ENCODE measurements around the gene GNAQ.
A peak's percentile ranks its signal among the peaks of the same experiment; 100 is the strongest.

The GNAQ gene

GRCh38 chr9:77872177-77872576, 159.4 kb downstream of the GNAQ start:
- Histone ChIP-seq H3K4me3 (ENCODE audit: insufficient read depth in 1 of 2, low read depth in 1 of 2, low read length in 2 of 2) (no peak overlapping the region), H4K91ac (ENCODE audit: low read length) (no peak overlapping the region), H3K36me3 (ENCODE audit: control insufficient read depth in 1 of 2, insufficient read depth in 2 of 2, low read depth in 1 of 2, low read length in 2 of 2) (no peaks in the 10 kb centered on the region), H3K9me3 (ENCODE audit: control insufficient read depth, low read length) (no peaks in the 10 kb centered on the region), H2BK12ac (ENCODE audit: low read length in 2 of 2) (no peak overlapping the region), H3K9ac (ENCODE audit: low read length) (no peak overlapping the region), H3K23ac (ENCODE audit: low read length in 2 of 2) (no peak overlapping the region), H3K79me1 (replicated peaks; ENCODE audit: low read length, poor library complexity, severe bottlenecking) (peaks cover 26% of the 10 kb centered on the region), H3K14ac (ENCODE audit: low read length in 2 of 2) (no peak overlapping the region), H2BK5ac (ENCODE audit: low read depth, low read length, poor library complexity, severe bottlenecking) (no peak overlapping the region), H2AK5ac (ENCODE audit: low read length, severe bottlenecking) (no peak overlapping the region), H3K18ac (ENCODE audit: low read depth in 1 of 2, low read length in 2 of 2) (no peak overlapping the region), H3K27ac (ENCODE audit: low read length, poor library complexity, severe bottlenecking) (no peak overlapping the region), H3K27me3 (ENCODE audit: control insufficient read depth in 1 of 2, insufficient read depth in 1 of 2, low read length in 2 of 2) (no peaks in the 10 kb centered on the region), H3K4ac (ENCODE audit: low read depth in 1 of 2, low read length in 2 of 2) (no peak overlapping the region), H2AFZ (ENCODE audit: low read depth, low read length) (no peak overlapping the region), H4K8ac (ENCODE audit: low read length) (no peak overlapping the region), H2BK15ac (ENCODE audit: low read depth, poor library complexity, severe bottlenecking) (no peak overlapping the region), H2BK120ac (ENCODE audit: low read depth, low read length) (no peak overlapping the region), H3K4me1 (ENCODE audit: control insufficient read depth, insufficient read depth, low read depth, low read length) (no peaks in the 10 kb centered on the region), H3K4me2 (ENCODE audit: low read length, poor library complexity, severe bottlenecking) (no peak overlapping the region)
- no peak for DNase-seq

GRCh38 chr9:77871483-77871882, 160.1 kb downstream of the GNAQ start:
- no peak overlapping the region for H3K27ac ChIP-seq (ENCODE audit: low read length, poor library complexity, severe bottlenecking)
- H3K9ac ChIP-seq (ENCODE audit: low read length) = no peak overlapping the region
- no peak overlapping the region for H2AK5ac ChIP-seq (ENCODE audit: low read length, severe bottlenecking)
- no peak overlapping the region for H4K8ac ChIP-seq (ENCODE audit: low read length)
- no peak overlapping the region for H4K91ac ChIP-seq (ENCODE audit: low read length)
- no CpG with 5 or more reads among the region's 1 CpG for WGBS
- H3K14ac ChIP-seq (ENCODE audit: low read length in 2 of 2) = no peak overlapping the region
- peaks cover 24% of the 10 kb centered on the region for H3K79me1 ChIP-seq (replicated peaks; ENCODE audit: low read length, poor library complexity, severe bottlenecking)
- H2BK120ac ChIP-seq (ENCODE audit: low read depth, low read length) = no peak overlapping the region
- H2BK15ac ChIP-seq (ENCODE audit: low read depth, poor library complexity, severe bottlenecking) = no peak overlapping the region
- no peak overlapping the region for H3K4me3 ChIP-seq (ENCODE audit: insufficient read depth in 1 of 2, low read depth in 1 of 2, low read length in 2 of 2)
- no peak overlapping the region for H3K4ac ChIP-seq (ENCODE audit: low read depth in 1 of 2, low read length in 2 of 2)
- H2BK5ac ChIP-seq (ENCODE audit: low read depth, low read length, poor library complexity, severe bottlenecking) = no peak overlapping the region
- DNase-seq = no peak
- no peak overlapping the region for H3K23ac ChIP-seq (ENCODE audit: low read length in 2 of 2)
- no peak overlapping the region for H3K4me2 ChIP-seq (ENCODE audit: low read length, poor library complexity, severe bottlenecking)
- H2BK12ac ChIP-seq (ENCODE audit: low read length in 2 of 2) = no peak overlapping the region
- H3K9me3 ChIP-seq (ENCODE audit: control insufficient read depth, low read length) = no peaks in the 10 kb centered on the region
- no peaks in the 10 kb centered on the region for H3K36me3 ChIP-seq (ENCODE audit: control insufficient read depth in 1 of 2, insufficient read depth in 2 of 2, low read depth in 1 of 2, low read length in 2 of 2)
- H3K4me1 ChIP-seq (ENCODE audit: control insufficient read depth, insufficient read depth, low read depth, low read length) = no peaks in the 10 kb centered on the region
- no peak overlapping the region for H2AFZ ChIP-seq (ENCODE audit: low read depth, low read length)
- no peaks in the 10 kb centered on the region for H3K27me3 ChIP-seq (ENCODE audit: control insufficient read depth in 1 of 2, insufficient read depth in 1 of 2, low read length in 2 of 2)
- H3K18ac ChIP-seq (ENCODE audit: low read depth in 1 of 2, low read length in 2 of 2) = no peak overlapping the region

- Histone ChIP-seq H3K4ac (ENCODE audit: low read depth in 1 of 2, low read length in 2 of 2) (no peak overlapping the region), H3K23ac (ENCODE audit: low read length in 2 of 2) (no peak overlapping the region), H3K4me2 (ENCODE audit: low read length, poor library complexity, severe bottlenecking) (no peak overlapping the region), H4K91ac (ENCODE audit: low read length) (no peak overlapping the region), H4K8ac (ENCODE audit: low read length) (no peak overlapping the region), H3K14ac (ENCODE audit: low read length in 2 of 2) (no peak overlapping the region), H3K36me3 (ENCODE audit: control insufficient read depth in 1 of 2, insufficient read depth in 2 of 2, low read depth in 1 of 2, low read length in 2 of 2) (peaks cover 0 to 7% of the 10 kb centered on the region in 2 experiments), H2BK5ac (ENCODE audit: low read depth, low read length, poor library complexity, severe bottlenecking) (no peak overlapping the region), H3K4me1 (ENCODE audit: control insufficient read depth, insufficient read depth, low read depth, low read length) (no peaks in the 10 kb centered on the region), H3K9ac (ENCODE audit: low read length) (no peak overlapping the region), H2AK5ac (ENCODE audit: low read length, severe bottlenecking) (no peak overlapping the region), H3K9me3 (ENCODE audit: control insufficient read depth, low read length) (no peaks in the 10 kb centered on the region), H2BK12ac (ENCODE audit: low read length in 2 of 2) (no peak overlapping the region), H3K79me1 (replicated peaks; ENCODE audit: low read length, poor library complexity, severe bottlenecking) (peaks cover 23% of the 10 kb centered on the region), H2BK15ac (ENCODE audit: low read depth, poor library complexity, severe bottlenecking) (no peak overlapping the region), H2AFZ (ENCODE audit: low read depth, low read length) (no peak overlapping the region), H3K27me3 (ENCODE audit: control insufficient read depth in 1 of 2, insufficient read depth in 1 of 2, low read length in 2 of 2) (no peaks in the 10 kb centered on the region), H2BK120ac (ENCODE audit: low read depth, low read length) (no peak overlapping the region), H3K18ac (ENCODE audit: low read depth in 1 of 2, low read length in 2 of 2) (no peak overlapping the region), H3K4me3 (ENCODE audit: insufficient read depth in 1 of 2, low read depth in 1 of 2, low read length in 2 of 2) (no peak overlapping the region), H3K27ac (ENCODE audit: low read length, poor library complexity, severe bottlenecking) (no peak overlapping the region)
- DNase-seq = no peak
- 100% methylated on average over 1 of the region's 1 CpG for WGBS
Observed at GRCh38 chr9:77866878-77867277, 164.7 kb downstream of the GNAQ start.

GRCh38 chr9:77865385-77866047, 166.1 kb downstream of the GNAQ start:
- Histone ChIP-seq H3K4me2 (ENCODE audit: low read length, poor library complexity, severe bottlenecking) (no peak overlapping the region), H3K4me3 (ENCODE audit: insufficient read depth in 1 of 2, low read depth in 1 of 2, low read length in 2 of 2) (no peak overlapping the region), H2BK5ac (ENCODE audit: low read depth, low read length, poor library complexity, severe bottlenecking) (no peak overlapping the region), H3K14ac (ENCODE audit: low read length in 2 of 2) (no peak overlapping the region), H3K9me3 (ENCODE audit: control insufficient read depth, low read length) (no peaks in the 10 kb centered on the region), H3K79me1 (replicated peaks; ENCODE audit: low read length, poor library complexity, severe bottlenecking) (peaks cover 21% of the 10 kb centered on the region), H3K23ac (ENCODE audit: low read length in 2 of 2) (no peak overlapping the region), H3K36me3 (ENCODE audit: control insufficient read depth in 1 of 2, insufficient read depth in 2 of 2, low read depth in 1 of 2, low read length in 2 of 2) (peaks cover 0 to 7% of the 10 kb centered on the region in 2 experiments), H3K4ac (ENCODE audit: low read depth in 1 of 2, low read length in 2 of 2) (no peak overlapping the region), H3K4me1 (ENCODE audit: control insufficient read depth, insufficient read depth, low read depth, low read length) (peaks cover under 1% of the 10 kb centered on the region), H3K18ac (ENCODE audit: low read depth in 1 of 2, low read length in 2 of 2) (no peak overlapping the region), H2AK5ac (ENCODE audit: low read length, severe bottlenecking) (no peak overlapping the region), H2BK120ac (ENCODE audit: low read depth, low read length) (no peak overlapping the region), H2AFZ (ENCODE audit: low read depth, low read length) (no peak overlapping the region), H4K91ac (ENCODE audit: low read length) (no peak overlapping the region), H3K27me3 (ENCODE audit: control insufficient read depth in 1 of 2, insufficient read depth in 1 of 2, low read length in 2 of 2) (no peaks in the 10 kb centered on the region), H4K8ac (ENCODE audit: low read length) (no peak overlapping the region), H3K9ac (ENCODE audit: low read length) (peak overlapping the region; percentile 7), H2BK12ac (ENCODE audit: low read length in 2 of 2) (no peak overlapping the region), H2BK15ac (ENCODE audit: low read depth, poor library complexity, severe bottlenecking) (no peak overlapping the region), H3K27ac (ENCODE audit: low read length, poor library complexity, severe bottlenecking) (no peak overlapping the region)
- no peak for DNase-seq
- 97% methylated on average over 3 of the region's 4 CpGs for WGBS
